GM12873 (cell line): ENCODE results near the gene MAPT.

ENCODE experiments used
- CTCF ChIP-seq: IDR thresholded peaks from 2 replicates; pipeline ENCODE4 v1.5.1; 2012; ENCODE audit warnings: low read depth, mild to moderate bottlenecking, moderate library complexity, low read length, control low read depth; ENCODE audit not compliant: insufficient read depth; ENCODE audit errors: missing control alignments

MAPT gene

GRCh38 chr17:46057366-46057765 is 163.0 kb downstream of the MAPT start:
- no peak for TF ChIP-seq CTCF

- TF ChIP-seq CTCF: no peak
These were observed 165.1 kb downstream of the MAPT start for GRCh38 chr17:46059486-46059885.

- TF ChIP-seq CTCF: no peak
These were observed 166.1 kb downstream of the MAPT start for GRCh38 chr17:46060461-46060860.

GRCh38 chr17:46061435-46061834 is 167.1 kb downstream of the MAPT start:
- no peak for TF ChIP-seq CTCF

GRCh38 chr17:46063241-46063640 is 168.9 kb downstream of the MAPT start:
- TF ChIP-seq CTCF: no peak

- TF ChIP-seq CTCF: no peak
These were observed 170.1 kb downstream of the MAPT start for GRCh38 chr17:46064460-46064859.

GRCh38 chr17:46071796-46072195 is 177.4 kb downstream of the MAPT start:
- no peak for TF ChIP-seq CTCF
